ENCODE data around the gene CCNT2. TPM values are rescaled to one million over a fixed set of nuclear protein-coding genes. Genes with fewer than 3 reads are reported as not detected.

Gene CCNT2
- total RNA-seq, 1 experiment from 2014 or later: 32.6 TPM

GRCh38 chr2:134912361-134912760 is 6.3 kb upstream of the CCNT2 start:
- BruUV-seq (replicated peaks): no TSS peak
- no peak for DNase-seq (ENCODE audit: low read depth, low spot score)
- Histone ChIP-seq H3K79me2 (ENCODE audit: insufficient read depth, low read length) (no peaks in the 10 kb centered on the region), H2AFZ (ENCODE audit: low read depth, low read length, poor library complexity, severe bottlenecking) (no peak overlapping the region), H4K20me1 (ENCODE audit: insufficient read depth) (no peaks in the 10 kb centered on the region), H3K9me2 (ENCODE audit: insufficient read depth) (no peaks in the 10 kb centered on the region), H3K4me3 (replicated peaks in 1 of 2; ENCODE audit: low read depth in 1 of 2, low read length in 2 of 2) (no peak overlapping the region), H3K36me3 (ENCODE audit: control insufficient read depth in 1 of 2, insufficient read depth in 2 of 2, low read length in 2 of 2) (no peaks in the 10 kb centered on the region), H3K27me3 (ENCODE audit: insufficient read depth, low read length) (no peaks in the 10 kb centered on the region), H3K4me2 (ENCODE audit: low read length) (no peak overlapping the region), H3K4me1 (ENCODE audit: control insufficient read depth in 1 of 2, insufficient read depth in 2 of 2, low read length in 2 of 2) (peaks cover 5 to 6% of the 10 kb centered on the region in 2 experiments; a peak in 3 of 4 replicates), H3K9ac (ENCODE audit: low read length) (no peak overlapping the region), H3K27ac (ENCODE audit: low read depth, low read length) (no peak overlapping the region), H3K9me3 (ENCODE audit: control insufficient read depth in 1 of 2, insufficient read depth in 1 of 2, low read depth in 1 of 2, low read length in 2 of 2) (no peaks in the 10 kb centered on the region)
- CTCF ChIA-PET: no interaction called here
- intact Hi-C loops (cut with micrococcal nuclease): no loop called here
- POLR2A ChIA-PET: no interaction called here
- RAD21 ChIA-PET (ENCODE audit: low non-redundant PET in 1 of 2, low total read pairs in 2 of 2, uncharacterized antibody in 2 of 2, unreplicated experiment in 2 of 2): no interaction called here
- no peak for TF ChIP-seq CBX3 (IDR thresholded peaks at IDR 0.05; ENCODE audit: low read depth)
- no peak for TF ChIP-seq ZNF274 (IDR thresholded peaks at IDR 0.05; ENCODE audit: low read depth, low read length)
- TF ChIP-seq POLR2AphosphoS5 (IDR thresholded peaks at IDR 0.05; ENCODE audit: low read depth, low read length): no peak
- TF ChIP-seq ZFX (IDR thresholded peaks at IDR 0.05): no peak
- TF ChIP-seq, protein P1, sequence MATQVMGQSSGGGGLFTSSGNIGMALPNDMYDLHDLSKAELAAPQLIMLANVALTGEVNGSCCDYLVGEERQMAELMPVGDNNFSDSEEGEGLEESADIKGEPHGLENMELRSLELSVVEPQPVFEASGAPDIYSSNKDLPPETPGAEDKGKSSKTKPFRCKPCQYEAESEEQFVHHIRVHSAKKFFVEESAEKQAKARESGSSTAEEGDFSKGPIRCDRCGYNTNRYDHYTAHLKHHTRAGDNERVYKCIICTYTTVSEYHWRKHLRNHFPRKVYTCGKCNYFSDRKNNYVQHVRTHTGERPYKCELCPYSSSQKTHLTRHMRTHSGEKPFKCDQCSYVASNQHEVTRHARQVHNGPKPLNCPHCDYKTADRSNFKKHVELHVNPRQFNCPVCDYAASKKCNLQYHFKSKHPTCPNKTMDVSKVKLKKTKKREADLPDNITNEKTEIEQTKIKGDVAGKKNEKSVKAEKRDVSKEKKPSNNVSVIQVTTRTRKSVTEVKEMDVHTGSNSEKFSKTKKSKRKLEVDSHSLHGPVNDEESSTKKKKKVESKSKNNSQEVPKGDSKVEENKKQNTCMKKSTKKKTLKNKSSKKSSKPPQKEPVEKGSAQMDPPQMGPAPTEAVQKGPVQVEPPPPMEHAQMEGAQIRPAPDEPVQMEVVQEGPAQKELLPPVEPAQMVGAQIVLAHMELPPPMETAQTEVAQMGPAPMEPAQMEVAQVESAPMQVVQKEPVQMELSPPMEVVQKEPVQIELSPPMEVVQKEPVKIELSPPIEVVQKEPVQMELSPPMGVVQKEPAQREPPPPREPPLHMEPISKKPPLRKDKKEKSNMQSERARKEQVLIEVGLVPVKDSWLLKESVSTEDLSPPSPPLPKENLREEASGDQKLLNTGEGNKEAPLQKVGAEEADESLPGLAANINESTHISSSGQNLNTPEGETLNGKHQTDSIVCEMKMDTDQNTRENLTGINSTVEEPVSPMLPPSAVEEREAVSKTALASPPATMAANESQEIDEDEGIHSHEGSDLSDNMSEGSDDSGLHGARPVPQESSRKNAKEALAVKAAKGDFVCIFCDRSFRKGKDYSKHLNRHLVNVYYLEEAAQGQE (IDR thresholded peaks at IDR 0.05; ENCODE audit: low read depth): no peak
- TF ChIP-seq FOSL1 (IDR thresholded peaks at IDR 0.05; ENCODE audit: low read depth): no peak
- no peak for TF ChIP-seq CEBPB (IDR thresholded peaks at IDR 0.05; ENCODE audit: low read depth)
- no peak for TF ChIP-seq SIN3A (IDR thresholded peaks at IDR 0.05; ENCODE audit: low read depth)
- no peak for TF ChIP-seq JUND (IDR thresholded peaks at IDR 0.05)
- TF ChIP-seq TCF7L2 (IDR thresholded peaks at IDR 0.05; ENCODE audit: borderline replicate concordance, extremely low read depth, insufficient read depth, insufficient read length): no peak
- no peak for TF ChIP-seq ATF3 (IDR thresholded peaks at IDR 0.05)
- no peak for TF ChIP-seq RAD21 (IDR thresholded peaks at IDR 0.05; ENCODE audit: low read depth)
- TF ChIP-seq EZH2phosphoT487 (IDR thresholded peaks at IDR 0.05; ENCODE audit: borderline replicate concordance): no peak
- TF ChIP-seq, protein P2, sequence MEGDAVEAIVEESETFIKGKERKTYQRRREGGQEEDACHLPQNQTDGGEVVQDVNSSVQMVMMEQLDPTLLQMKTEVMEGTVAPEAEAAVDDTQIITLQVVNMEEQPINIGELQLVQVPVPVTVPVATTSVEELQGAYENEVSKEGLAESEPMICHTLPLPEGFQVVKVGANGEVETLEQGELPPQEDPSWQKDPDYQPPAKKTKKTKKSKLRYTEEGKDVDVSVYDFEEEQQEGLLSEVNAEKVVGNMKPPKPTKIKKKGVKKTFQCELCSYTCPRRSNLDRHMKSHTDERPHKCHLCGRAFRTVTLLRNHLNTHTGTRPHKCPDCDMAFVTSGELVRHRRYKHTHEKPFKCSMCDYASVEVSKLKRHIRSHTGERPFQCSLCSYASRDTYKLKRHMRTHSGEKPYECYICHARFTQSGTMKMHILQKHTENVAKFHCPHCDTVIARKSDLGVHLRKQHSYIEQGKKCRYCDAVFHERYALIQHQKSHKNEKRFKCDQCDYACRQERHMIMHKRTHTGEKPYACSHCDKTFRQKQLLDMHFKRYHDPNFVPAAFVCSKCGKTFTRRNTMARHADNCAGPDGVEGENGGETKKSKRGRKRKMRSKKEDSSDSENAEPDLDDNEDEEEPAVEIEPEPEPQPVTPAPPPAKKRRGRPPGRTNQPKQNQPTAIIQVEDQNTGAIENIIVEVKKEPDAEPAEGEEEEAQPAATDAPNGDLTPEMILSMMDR (IDR thresholded peaks at IDR 0.05 in 2 of 3, conservative IDR thresholded peaks at IDR 0.05 in 1 of 3; ENCODE audit: borderline replicate concordance in 1 of 3, insufficient read depth in 1 of 3, low read depth in 2 of 3, low read length in 2 of 3): no peak
- no peak for TF ChIP-seq YY1 (IDR thresholded peaks at IDR 0.05; ENCODE audit: extremely low read depth, insufficient replicate concordance, low read depth, low read length)
- TF ChIP-seq EZH2 (IDR thresholded peaks at IDR 0.05): no peak
- no peak for TF ChIP-seq MAX (IDR thresholded peaks at IDR 0.05)
- TF ChIP-seq, protein P3, sequence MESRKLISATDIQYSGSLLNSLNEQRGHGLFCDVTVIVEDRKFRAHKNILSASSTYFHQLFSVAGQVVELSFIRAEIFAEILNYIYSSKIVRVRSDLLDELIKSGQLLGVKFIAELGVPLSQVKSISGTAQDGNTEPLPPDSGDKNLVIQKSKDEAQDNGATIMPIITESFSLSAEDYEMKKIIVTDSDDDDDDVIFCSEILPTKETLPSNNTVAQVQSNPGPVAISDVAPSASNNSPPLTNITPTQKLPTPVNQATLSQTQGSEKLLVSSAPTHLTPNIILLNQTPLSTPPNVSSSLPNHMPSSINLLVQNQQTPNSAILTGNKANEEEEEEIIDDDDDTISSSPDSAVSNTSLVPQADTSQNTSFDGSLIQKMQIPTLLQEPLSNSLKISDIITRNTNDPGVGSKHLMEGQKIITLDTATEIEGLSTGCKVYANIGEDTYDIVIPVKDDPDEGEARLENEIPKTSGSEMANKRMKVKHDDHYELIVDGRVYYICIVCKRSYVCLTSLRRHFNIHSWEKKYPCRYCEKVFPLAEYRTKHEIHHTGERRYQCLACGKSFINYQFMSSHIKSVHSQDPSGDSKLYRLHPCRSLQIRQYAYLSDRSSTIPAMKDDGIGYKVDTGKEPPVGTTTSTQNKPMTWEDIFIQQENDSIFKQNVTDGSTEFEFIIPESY (IDR thresholded peaks at IDR 0.05; ENCODE audit: extremely low read depth, insufficient replicate concordance, low read length): no peak
- no peak for ATAC-seq
